A204.1 (cell line): Measurements from ENCODE around the gene ETFBKMT.
"Not testable (repeated sequence)": the region's sequence is repeated elsewhere in the genome, so short reads cannot be mapped to it uniquely, and the experiment has no call there.

Experiments
- FAIRE-seq: peaks from 2 replicates; lab custom pipeline; 2012; peaks lifted over from hg19 to GRCh38; lab: Jason Lieb, UNC

Gene ETFBKMT

GRCh38 chr12:31658471-31659086 lies 909 bp upstream of the ETFBKMT start:
- FAIRE-seq: no peak

- no peak for FAIRE-seq
Measured at GRCh38 chr12:31662176-31662849, 2.8 kb downstream of the ETFBKMT start.

- no peak for FAIRE-seq
Measured at GRCh38 chr12:31663576-31663975, 4.1 kb downstream of the ETFBKMT start.

- no peak for FAIRE-seq
Measured at GRCh38 chr12:31664038-31664437, 4.5 kb downstream of the ETFBKMT start.

- no peak for FAIRE-seq
Measured at GRCh38 chr12:31669020-31669419, 9.5 kb downstream of the ETFBKMT start.

GRCh38 chr12:31669582-31669981 lies 10.1 kb downstream of the ETFBKMT start:
- not testable (repeated sequence) for FAIRE-seq

DNA sequence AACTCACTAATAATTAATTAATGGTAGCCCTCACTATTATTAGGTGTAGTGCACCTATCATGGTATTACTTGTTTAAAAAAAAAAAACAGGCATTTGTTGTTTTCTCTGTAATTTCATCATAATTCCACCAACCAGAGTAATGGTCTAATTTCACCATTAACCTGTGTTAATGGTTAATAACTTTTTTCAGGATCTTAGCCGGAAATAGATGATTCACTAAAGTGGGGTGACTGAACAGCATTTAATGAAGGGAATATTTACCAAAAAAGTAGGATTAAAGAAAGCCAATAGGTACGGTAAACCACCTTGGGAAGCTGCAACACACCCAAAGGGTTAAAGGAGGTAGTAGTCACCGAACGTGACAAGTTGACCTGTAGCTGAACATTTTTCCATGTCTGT lies 13.0 kb downstream of the ETFBKMT start:
- FAIRE-seq: no peak

DNA sequence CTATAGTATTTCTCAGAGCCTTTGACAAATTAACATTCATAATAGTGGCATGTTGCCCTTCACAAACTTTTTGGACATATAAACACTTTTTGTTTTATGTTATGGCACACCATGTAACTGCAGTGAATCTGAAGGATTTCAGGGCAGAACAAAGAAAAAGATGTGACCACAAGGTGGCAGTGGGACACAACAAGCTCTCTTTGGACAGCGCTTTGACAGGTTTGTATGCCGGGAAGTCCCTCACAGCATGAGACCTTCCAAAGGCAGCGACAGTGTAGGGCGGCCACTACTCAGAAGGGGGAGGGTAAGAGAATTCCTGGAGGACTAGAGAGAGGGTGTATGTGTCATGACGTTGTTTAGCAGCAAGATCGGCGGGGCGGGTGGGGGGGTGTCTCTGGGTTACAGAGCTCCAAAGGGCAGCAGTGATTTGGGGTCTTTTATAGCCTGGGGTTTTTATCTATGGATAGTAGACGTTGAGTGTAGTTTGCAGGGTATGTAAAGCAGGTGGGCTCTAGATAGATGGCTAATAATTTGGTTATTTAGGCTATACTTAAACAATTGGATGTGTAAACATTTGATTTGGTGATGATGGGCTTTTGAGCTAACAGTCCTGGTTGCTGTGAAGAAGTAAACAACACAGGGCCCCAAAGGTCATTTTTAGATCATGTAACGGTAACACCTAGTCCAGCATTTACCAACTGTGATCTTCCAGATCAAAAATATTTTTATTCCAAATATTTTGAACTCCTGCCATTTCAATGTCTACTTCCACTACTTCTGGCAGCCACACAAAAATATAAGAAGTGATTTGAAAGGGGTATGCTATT lies 22.9 kb downstream of the ETFBKMT start:
- peak; percentile 68 for FAIRE-seq

GRCh38 chr12:31685801-31686200 lies 26.3 kb downstream of the ETFBKMT start:
- FAIRE-seq: no peak

GRCh38 chr12:31687101-31687527 lies 27.6 kb downstream of the ETFBKMT start:
- FAIRE-seq: no peak

DNA sequence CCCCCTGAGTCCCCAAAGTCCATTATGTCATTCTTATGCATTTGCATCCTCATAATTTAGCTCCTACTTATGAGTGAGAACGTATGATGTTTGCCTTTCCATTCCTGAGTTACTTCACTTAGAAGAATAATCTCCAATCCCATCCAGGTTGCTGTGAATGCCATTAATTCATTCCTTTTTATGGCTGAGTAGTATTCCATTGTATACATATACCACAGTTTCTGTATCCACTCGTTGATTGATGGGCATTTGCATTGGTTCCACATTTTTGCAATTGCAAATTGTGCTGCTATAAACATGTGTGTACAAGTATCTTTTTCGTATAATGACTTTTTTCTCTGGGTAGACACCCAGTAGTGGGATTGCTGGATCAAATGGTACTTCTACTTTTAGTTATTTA lies 30.4 kb downstream of the ETFBKMT start:
- FAIRE-seq: not testable (repeated sequence)

GRCh38 chr12:31702047-31702446 lies 42.6 kb downstream of the ETFBKMT start:
- FAIRE-seq: no peak

DNA sequence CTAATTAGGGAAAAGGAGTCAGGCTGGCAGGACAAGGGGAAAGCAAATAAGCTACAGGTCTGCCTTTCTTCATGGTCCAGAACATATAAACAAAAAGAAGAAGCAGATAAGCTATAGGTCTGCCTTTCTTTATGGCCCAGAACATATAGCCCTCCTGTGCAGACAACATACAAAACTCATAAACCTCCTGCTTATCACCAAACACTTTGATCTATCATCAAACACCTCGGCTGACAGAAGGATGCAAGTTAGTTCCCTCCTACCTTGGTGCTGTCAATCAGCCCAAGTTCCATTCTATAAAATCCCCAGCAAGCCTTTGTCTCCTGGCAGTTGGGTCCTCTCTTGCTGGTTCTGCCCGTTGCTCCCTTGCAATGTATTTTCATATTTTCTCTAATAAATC lies 46.1 kb downstream of the ETFBKMT start:
- no peak for FAIRE-seq

DNA sequence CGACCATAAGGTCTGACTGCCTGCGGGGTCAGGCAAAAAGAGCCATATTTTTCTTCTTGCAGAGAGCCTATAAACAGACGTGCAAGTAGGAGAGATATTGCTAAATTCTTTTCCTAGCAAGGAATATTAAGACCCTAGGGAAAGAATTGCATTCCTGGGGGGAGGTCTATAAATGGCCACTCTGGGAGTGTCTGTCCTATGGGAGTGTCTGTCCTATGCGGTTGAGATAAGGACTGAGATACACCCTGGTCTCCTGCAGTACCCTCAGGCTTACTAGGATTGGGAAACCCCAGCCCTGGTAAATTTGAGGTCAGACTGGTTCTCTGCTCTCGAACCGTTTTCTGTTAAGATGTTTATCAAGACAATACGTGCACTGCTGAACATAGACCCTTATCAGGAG lies 48.6 kb downstream of the ETFBKMT start:
- FAIRE-seq: not testable (repeated sequence)

GRCh38 chr12:31710021-31710818 lies 50.7 kb downstream of the ETFBKMT start:
- no peak for FAIRE-seq

GRCh38 chr12:31712877-31713276 lies 53.4 kb downstream of the ETFBKMT start:
- FAIRE-seq: no peak

- no peak for FAIRE-seq
Measured at GRCh38 chr12:31714406-31715271, 55.2 kb downstream of the ETFBKMT start.

GRCh38 chr12:31715283-31715825 lies 55.9 kb downstream of the ETFBKMT start:
- no peak for FAIRE-seq

DNA sequence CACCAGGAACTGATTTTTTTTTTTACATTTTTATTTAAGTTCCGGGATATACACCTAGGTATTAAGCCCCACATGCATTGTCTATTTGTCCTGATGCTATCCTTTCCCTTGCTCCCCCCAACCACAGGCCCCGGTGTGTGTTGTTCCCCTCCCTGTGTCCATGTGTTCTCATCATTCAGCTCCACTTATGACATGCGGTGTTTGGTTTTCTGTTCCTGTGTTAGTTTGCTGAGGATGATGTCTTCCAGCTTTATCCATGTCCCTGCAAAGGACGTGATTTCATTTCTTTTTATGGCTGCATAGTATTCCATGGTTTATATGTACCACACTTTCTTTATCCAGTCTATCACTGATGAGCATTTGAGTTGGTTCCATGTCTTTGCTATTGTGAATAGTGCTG lies 57.5 kb downstream of the ETFBKMT start:
- not testable (repeated sequence) for FAIRE-seq

DNA sequence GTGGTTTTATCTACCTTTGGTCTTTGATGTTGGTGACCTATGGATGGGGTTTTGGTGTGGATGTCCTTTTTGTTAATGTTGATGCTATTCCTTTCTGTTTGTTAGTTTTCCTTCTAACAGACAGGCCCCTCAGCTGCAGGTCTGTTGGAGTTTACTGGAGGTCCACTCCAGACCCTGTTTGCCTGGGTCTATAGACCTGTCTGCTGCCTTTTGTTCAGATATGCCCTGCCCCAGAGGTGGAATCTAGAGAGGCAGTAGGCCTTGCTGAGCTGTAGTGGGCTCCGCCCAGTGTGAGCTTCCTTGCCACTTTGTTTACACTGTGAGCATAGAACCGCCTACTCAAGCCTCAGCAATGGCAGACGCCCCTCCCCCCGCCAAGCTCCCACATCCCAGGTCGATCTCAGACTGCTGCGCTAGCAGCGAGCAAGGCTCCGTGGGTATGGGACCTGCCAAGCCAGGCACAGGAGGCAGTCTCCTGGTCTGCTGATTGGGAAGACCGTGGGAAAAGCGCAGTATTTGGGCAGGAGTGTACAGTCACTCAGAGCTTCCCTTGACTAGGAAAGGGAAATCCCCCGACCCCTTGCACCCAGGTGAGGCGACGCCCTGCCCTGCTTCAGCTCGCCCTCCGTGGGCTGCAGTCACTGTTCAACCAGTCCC lies 59.2 kb downstream of the ETFBKMT start:
- not testable (repeated sequence) for FAIRE-seq

DNA sequence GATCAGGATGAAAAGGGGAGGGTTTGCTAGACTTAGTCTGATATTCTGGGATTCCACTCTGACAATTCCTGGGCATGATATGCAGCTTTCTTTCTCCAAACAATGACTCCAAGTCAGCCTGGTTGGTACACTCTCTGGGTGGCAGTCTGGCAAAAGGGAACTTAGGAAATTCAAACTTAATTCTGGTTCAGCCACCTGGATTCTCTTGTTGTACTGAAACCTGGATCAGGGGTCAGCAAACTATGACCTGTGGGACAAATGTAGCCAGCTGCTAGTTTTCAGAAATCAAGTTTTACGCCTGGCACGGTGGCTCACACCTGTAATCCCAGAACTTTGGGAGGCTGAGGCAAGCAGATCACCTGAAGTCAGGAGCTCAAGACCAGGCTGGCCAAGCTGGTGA lies 63.1 kb downstream of the ETFBKMT start:
- FAIRE-seq: no peak
